DMS114 treated with DMSO at 0.1 percent for 48 hours (cell line): ENCODE results near the gene FLT3.

Source experiments
- DNase-seq: peaks from one replicate; lab custom pipeline; 2025; ENCODE audit not compliant: unreplicated experiment; lab: John Stamatoyannopoulos, UW

Gene FLT3

DNA sequence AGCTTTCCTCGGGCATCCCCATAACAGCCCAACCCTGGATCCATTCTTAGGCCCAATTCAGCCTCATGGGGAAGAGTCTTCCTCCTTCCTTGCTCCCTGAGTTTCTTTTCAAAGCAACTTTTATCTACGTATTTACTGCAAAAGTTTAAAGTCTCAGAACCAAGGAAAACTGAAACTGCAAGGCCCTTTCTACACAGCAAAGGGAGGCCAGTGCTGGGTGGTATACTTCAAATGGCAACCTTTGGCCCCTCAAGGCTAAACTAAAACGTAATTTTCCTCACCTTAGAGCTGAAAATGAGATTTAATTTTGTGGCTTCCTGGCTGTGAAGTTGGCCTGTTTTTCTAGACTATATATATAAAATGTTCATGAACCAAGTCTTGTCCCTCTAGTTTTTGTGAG lies 136.9 kb downstream of the FLT3 start:
- DNase-seq = no peak

DNA sequence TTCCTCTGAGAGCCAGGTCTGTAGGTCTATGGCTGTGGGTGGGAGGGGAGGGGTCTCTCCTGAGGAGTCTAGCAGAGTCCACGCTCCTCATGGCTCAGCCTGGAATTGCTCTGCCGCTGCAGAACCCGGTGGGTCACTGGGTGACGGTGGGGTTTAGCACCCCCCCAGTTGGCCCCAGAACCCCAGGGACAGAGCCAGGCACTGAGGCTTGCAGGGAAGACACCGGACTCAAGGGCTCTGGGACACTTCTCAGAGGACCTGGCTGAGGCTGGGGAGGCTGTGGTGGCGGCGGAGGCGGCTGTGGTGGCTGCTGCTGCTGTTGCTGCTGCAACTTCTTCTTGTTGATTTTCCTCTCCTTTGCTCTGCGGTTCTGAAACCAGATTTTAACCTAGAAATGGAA lies 137.4 kb downstream of the FLT3 start:
- DNase-seq = no peak

DNA sequence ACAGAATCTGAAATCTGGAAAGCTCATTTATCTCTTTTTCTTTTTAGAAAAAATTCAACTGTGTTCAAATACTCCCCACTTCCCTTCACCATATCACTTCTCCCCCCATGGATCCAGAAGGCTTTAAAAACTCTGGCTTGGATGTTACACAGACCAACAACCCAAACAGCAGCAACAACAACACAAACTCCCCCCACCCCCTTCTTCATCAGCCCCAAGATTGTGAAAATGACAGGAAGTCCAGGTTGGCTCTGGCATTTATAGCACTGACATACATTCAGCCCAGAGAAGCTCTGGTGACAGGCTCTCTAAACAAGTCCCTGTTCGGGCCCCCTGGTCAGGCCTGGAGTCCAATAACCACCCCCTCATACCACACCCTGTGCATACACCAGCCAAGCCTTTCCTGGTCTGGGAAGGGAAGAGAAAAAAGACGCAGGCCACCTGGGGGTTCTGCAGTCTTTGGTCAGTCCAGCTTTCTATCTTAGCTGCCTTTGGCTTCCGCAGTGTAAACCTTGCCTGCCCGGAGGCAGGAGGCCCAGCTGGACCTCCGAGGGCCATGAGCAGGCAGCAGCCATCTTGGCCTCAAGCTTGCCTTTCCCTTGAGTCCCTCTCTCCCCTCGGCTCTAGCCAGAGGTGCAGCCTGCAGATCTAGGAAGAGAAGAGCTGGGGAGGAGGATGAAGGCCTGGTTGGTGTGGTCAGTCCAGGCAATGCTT lies 138.1 kb downstream of the FLT3 start:
- DNase-seq = no peak

DNA sequence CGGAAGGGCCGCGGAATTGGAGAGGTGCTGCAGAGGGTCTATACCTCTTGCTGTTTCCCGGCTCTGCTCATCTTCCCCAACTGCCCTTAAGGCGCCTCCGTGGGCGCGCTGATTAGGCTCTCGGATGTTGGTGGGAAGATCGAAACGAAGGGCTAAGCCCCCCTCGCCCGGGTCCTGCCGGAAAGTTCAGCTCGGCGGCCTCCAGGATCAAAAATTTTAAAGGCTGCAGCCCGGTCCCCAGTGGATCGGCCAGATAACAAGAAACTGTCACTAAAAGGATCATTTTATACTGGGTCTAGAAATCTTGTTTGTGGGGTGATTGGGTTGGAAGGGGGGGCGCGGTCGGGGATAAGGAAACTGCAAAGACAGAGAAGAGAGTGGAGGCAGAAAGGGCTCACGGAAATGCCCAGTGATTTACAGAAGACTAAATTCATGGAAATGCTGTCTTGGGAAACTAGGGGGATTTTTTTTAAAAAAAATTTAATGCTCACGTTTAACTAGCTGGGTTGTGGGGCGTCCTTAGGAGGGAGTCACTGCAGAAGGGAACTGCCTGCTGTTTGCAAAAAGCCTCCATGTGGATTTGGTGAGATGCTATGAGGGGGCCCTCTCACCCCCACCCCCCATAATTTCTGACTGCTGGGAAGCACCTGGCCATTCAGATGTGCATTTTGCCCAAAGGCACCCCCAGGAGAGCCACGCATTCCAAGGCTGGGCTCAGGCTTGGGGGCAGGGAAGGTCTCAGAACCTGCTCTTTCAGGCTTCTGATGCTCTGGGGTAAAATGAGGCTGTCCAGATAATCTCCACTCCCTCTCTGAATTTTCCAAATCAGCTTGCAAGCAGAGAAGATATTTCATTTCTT lies 138.9 kb downstream of the FLT3 start:
- DNase-seq = no peak

DNA sequence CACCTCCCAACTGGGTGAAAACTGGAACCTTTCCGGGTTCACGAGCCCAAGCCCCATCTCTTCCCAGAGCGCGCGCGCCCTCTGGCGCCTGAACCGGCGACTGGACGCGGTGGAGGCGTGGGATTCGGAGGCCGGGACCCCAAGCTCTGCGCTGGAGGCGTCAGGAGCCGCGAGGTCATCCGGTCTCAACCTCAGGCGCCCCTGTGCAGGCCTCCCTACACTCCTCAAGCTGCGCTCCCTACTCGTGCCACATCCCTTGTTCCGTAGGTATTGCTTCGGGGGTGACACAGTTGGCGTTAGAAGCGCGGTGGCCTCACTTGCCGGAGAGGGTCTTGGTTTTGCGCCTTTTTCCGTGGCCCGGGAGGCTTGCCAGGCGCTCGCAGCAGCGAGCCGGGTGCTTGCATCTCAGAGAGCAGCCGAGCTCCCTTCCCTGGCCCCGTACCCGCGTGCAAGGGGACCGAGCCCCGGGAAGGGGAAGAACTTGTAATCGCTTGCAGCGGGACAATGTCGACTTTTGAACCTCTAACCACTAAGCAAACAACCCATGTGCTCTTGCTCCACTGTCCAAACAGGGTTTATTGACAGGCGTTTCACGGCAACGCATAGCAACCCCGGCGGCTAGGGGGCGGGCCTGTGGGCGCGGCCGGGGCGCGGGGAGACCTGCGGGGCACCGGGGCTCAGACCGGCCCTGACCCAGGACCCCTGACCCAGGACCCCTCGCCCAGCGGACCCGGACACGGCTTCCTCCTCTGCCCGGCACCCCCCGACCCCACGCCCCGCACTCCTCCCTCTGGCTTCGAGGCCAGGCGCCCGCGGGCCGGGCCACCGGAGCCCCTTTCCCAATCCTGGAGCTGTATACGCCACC lies 139.8 kb downstream of the FLT3 start:
- no peak for DNase-seq

DNA sequence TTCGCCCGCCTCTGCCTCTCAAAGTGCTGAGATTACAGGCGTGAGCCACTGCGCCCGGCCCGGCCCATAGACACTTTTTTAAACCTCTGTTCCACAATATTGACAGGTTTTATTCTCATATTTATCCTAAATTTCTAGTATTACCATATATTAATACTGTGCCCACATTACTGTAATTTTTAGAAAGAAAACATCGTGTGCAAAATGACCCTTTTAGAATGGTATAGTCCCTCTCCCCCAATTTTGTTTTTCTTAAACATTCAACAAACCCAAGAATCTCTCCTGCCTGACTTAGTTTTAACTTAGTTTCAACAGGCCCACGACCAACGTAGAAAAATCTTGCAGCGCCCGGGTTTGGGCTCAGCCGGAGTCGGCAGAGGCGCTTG lies 140.4 kb downstream of the FLT3 start:
- DNase-seq = no peak

DNA sequence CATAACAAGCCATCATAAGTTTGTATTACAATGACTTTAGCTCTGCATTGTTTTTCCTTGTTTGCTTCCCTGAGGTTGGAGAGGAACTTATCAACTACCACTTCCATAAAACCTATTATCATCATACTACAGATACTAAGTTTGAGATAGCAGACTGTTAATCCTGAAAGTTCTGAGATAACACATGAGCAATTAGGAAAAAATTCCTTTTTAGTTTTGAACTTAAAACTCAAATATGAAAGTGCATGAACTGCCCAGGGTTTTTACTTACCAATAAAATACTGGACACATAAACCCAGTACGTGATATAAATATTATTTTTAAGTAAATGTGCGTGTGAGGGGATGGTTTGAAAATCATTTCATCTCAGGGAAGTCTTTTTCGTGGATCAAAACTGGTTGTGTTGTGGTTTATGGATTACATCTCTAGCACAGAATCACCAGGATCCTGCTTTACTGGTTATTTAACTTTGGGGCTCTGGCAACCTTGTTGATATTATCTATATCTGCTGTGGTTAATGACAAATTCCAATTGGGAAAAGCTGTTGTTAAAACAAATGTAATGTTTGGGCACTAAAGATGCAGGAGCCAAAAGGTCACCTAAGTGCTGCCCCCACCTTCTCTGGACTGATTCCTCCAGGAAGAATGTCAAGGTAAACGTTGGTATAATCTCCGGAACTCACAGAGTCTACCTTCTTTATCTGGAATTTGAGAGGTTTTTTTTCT lies 143.6 kb downstream of the FLT3 start:
- no peak for DNase-seq

DNA sequence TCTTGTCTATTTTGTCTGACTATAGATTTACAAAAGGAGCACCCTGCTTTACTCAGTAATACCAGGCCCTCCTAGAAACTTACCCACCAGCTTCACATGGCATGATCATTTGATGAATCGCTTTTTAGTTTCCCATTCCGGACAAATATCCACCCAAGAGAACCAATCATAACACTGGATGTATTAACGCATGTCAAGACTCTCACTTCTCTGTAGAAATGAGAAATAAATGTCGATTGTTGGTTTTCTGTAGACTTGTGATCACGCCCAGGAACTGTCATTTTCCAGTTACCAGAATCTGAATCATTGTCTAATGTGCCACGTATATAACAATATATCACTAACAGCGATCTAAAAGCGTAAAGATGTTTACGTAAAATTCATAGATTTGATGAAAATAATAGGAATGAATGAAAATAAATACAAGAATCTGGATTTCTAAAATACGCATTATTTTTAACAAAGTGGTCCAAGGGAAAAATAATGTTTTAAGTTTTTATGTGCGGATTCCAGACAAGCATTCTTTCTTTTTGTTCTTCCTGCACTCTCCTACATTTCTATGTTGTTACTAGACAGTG lies 145.3 kb downstream of the FLT3 start:
- no peak for DNase-seq

DNA sequence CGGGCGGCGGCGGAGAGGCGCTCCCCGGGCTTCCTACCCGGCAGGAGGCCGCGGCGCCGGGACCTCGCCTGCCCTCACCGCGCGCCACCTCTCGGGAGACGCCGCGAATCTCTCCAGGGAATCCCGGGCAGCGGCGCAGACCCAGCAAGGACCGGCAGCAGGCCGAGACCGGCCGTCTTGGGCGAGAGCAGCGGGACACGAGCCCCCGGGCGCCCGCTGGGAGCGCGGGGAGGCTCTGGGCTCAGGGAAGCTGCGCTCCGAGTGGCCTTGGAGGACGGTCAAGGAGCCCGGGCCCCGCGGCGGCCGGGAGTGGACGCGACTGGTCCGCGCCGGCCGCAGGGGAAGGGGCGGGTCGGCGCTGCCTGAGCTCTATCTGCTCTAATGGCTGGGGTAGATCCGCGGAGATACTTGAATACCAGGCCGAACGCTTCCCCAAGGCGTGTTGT lies 145.9 kb downstream of the FLT3 start:
- peak; percentile 45 for DNase-seq

DNA sequence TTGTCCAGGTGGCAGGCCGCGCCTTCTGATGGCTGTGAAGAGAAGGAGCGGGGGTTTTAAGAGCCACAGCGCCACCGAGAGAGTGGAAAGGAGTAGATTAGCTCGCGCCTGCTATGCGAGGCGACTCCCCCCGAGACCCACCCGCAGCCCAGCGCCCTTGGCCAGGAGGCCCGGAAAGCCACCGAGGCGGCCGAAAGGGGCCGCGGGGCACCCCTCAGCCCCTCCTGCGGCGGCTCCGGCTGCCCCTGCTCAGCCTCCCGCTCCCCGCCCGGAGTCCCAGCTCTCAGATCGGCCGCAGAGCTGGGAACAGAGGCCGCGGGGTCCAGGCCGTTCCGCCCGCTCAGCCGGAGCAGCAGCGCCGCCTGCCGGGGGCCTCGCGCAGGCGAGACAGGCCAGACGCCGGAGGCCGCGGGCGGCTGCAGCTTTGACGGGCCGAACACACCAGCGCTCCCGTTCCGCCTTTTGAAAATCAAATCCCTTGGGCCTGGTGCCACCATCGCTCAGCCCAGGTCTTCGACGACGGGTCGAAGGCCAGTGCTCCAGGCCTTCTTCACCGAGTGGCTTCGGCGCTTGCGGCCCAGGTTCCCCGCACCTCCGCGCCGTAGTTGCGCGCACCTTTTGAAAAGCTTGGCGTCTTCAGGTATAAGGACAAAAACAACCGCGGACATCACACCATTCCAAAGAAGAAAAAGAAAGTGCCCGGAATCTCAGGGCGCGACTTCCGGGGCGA lies 146.5 kb downstream of the FLT3 start:
- peak; percentile 40 for DNase-seq
